Raji (cell line): Measurements from ENCODE around the gene CLIC6.

Experiments
- POLR2A ChIP-seq: IDR thresholded peaks from 2 replicates; pipeline ENCODE4 v1.6.1; 2011; ENCODE audit warnings: low read depth, low read length, control low read depth; ENCODE audit not compliant: insufficient read depth

Gene CLIC6

GRCh38 chr21:34642211-34643075 lies 26.4 kb upstream of the CLIC6 start:
- no peak for TF ChIP-seq POLR2A

- TF ChIP-seq POLR2A = no peak
Observed at GRCh38 chr21:34644825-34645224, 24.0 kb upstream of the CLIC6 start.

GRCh38 chr21:34647555-34647954 lies 21.2 kb upstream of the CLIC6 start:
- TF ChIP-seq POLR2A = no peak

GRCh38 chr21:34648739-34649297 lies 20.0 kb upstream of the CLIC6 start:
- TF ChIP-seq POLR2A = no peak

- no peak for TF ChIP-seq POLR2A
Observed at GRCh38 chr21:34649400-34649799, 19.4 kb upstream of the CLIC6 start.

GRCh38 chr21:34650861-34651431 lies 17.8 kb upstream of the CLIC6 start:
- no peak for TF ChIP-seq POLR2A

GRCh38 chr21:34651642-34652041 lies 17.2 kb upstream of the CLIC6 start:
- no peak for TF ChIP-seq POLR2A

- no peak for TF ChIP-seq POLR2A
Observed at GRCh38 chr21:34653522-34653921, 15.3 kb upstream of the CLIC6 start.

GRCh38 chr21:34661848-34662247 lies 6.9 kb upstream of the CLIC6 start:
- TF ChIP-seq POLR2A = no peak

GRCh38 chr21:34667761-34668160 lies 1.0 kb upstream of the CLIC6 start:
- TF ChIP-seq POLR2A = no peak

- no peak for TF ChIP-seq POLR2A
Observed at GRCh38 chr21:34669149-34669879, 520 bp downstream of the CLIC6 start.

- TF ChIP-seq POLR2A = no peak
Observed at GRCh38 chr21:34670220-34670961, 1.6 kb downstream of the CLIC6 start.

- no peak for TF ChIP-seq POLR2A
Observed at GRCh38 chr21:34670962-34671348, 2.2 kb downstream of the CLIC6 start.

- no peak for TF ChIP-seq POLR2A
Observed at GRCh38 chr21:34671462-34671861, 2.7 kb downstream of the CLIC6 start.

GRCh38 chr21:34671891-34672290 lies 3.1 kb downstream of the CLIC6 start:
- TF ChIP-seq POLR2A = no peak
